ENCODE data around the gene GNB1L. TPM values are rescaled to one million over a fixed set of nuclear protein-coding genes. Genes with fewer than 3 reads are reported as not detected.

Gene GNB1L
- total and polyA plus RNA-seq, 9 of the 15 experiments (the other 6 are each of a cell fraction or from before 2014, with no cell fraction given), result 0.56 to 50.5 (median 10.2) TPM

GRCh38 chr22:19868333-19868732 lies 13.7 kb upstream of the GNB1L start (continued):
- TF ChIP-seq SMAD2 (IDR thresholded peaks at IDR 0.05; ENCODE audit: low read depth, low read length), result no peak
- TF ChIP-seq, protein P1, sequence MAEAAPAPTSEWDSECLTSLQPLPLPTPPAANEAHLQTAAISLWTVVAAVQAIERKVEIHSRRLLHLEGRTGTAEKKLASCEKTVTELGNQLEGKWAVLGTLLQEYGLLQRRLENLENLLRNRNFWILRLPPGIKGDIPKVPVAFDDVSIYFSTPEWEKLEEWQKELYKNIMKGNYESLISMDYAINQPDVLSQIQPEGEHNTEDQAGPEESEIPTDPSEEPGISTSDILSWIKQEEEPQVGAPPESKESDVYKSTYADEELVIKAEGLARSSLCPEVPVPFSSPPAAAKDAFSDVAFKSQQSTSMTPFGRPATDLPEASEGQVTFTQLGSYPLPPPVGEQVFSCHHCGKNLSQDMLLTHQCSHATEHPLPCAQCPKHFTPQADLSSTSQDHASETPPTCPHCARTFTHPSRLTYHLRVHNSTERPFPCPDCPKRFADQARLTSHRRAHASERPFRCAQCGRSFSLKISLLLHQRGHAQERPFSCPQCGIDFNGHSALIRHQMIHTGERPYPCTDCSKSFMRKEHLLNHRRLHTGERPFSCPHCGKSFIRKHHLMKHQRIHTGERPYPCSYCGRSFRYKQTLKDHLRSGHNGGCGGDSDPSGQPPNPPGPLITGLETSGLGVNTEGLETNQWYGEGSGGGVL (CRISPR knock-in tag; IDR thresholded peaks at IDR 0.05), result no peak
- TF ChIP-seq ZNF589 (CRISPR knock-in tag; IDR thresholded peaks at IDR 0.05; ENCODE audit: low read depth), result no peak
- TF ChIP-seq VEZF1 (CRISPR knock-in tag; IDR thresholded peaks at IDR 0.05), result peak; percentile 8; the same call in 1 of the 2 replicates
- TF ChIP-seq, protein P2, sequence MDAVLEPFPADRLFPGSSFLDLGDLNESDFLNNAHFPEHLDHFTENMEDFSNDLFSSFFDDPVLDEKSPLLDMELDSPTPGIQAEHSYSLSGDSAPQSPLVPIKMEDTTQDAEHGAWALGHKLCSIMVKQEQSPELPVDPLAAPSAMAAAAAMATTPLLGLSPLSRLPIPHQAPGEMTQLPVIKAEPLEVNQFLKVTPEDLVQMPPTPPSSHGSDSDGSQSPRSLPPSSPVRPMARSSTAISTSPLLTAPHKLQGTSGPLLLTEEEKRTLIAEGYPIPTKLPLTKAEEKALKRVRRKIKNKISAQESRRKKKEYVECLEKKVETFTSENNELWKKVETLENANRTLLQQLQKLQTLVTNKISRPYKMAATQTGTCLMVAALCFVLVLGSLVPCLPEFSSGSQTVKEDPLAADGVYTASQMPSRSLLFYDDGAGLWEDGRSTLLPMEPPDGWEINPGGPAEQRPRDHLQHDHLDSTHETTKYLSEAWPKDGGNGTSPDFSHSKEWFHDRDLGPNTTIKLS (IDR thresholded peaks at IDR 0.05; ENCODE audit: borderline replicate concordance, low read depth), result no peak
- TF ChIP-seq EZH2 (IDR thresholded peaks at IDR 0.05; ENCODE audit: borderline replicate concordance, low read depth, low read length), result peak; percentile 71; the same call in 1 of the 2 replicates
- TF ChIP-seq IFI16 (CRISPR knock-in tag; IDR thresholded peaks at IDR 0.05), result no peak
- no peak for TF ChIP-seq POLR3A (IDR thresholded peaks at IDR 0.05; ENCODE audit: borderline replicate concordance, extremely low read depth, insufficient read depth, insufficient read length)
- TF ChIP-seq SAP30 (IDR thresholded peaks at IDR 0.05; ENCODE audit: borderline replicate concordance, insufficient read depth, low read depth, low read length, poor library complexity, severe bottlenecking), result no peak
- no peak for TF ChIP-seq PTBP1 (IDR thresholded peaks at IDR 0.05; ENCODE audit: low read depth, low read length)
- TF ChIP-seq ARID1B (IDR thresholded peaks at IDR 0.05), result no peak
- TF ChIP-seq, protein P3, sequence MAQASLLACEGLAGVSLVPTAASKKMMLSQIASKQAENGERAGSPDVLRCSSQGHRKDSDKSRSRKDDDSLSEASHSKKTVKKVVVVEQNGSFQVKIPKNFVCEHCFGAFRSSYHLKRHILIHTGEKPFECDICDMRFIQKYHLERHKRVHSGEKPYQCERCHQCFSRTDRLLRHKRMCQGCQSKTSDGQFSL (CRISPR knock-in tag; IDR thresholded peaks at IDR 0.05), result no peak
- TF ChIP-seq, protein P3 (tag; IDR thresholded peaks at IDR 0.05), result no peak
- TF ChIP-seq SMARCA5 (IDR thresholded peaks at IDR 0.05), result no peak
- TF ChIP-seq, protein P4, sequence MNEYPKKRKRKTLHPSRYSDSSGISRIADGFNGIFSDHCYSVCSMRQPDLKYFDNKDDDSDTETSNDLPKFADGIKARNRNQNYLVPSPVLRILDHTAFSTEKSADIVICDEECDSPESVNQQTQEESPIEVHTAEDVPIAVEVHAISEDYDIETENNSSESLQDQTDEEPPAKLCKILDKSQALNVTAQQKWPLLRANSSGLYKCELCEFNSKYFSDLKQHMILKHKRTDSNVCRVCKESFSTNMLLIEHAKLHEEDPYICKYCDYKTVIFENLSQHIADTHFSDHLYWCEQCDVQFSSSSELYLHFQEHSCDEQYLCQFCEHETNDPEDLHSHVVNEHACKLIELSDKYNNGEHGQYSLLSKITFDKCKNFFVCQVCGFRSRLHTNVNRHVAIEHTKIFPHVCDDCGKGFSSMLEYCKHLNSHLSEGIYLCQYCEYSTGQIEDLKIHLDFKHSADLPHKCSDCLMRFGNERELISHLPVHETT (CRISPR knock-in tag; conservative IDR thresholded peaks at IDR 0.05 in 1 of 2, IDR thresholded peaks at IDR 0.05 in 1 of 2), result 0 out of 4 replicates have a peak, but pooled peaks of 1 of the 2 experiments have one; percentile 81
- peak in 1 of 2 experiments; percentile 50; a peak in 2 of 4 replicates for TF ChIP-seq RAD21 (CRISPR knock-in tag; conservative IDR thresholded peaks at IDR 0.05 in 1 of 2, IDR thresholded peaks at IDR 0.05 in 1 of 2)
- TF ChIP-seq SMC3 (conservative IDR thresholded peaks at IDR 0.05; ENCODE audit: insufficient read depth, low read depth, low read length), result 0 out of 2 replicates have a peak, but pooled peaks have one; percentile 1
